ENCODE data around the gene RILP. TPM values are rescaled to one million over a fixed set of nuclear protein-coding genes. Genes with fewer than 3 reads are reported as not detected.
"Not testable (repeated sequence)": the region's sequence is repeated elsewhere in the genome, so short reads cannot be mapped to it uniquely, and the experiment has no call there.

Gene RILP
- total and polyA plus RNA-seq, 12 donors = 47.5 to 152 (median 63.2) TPM

- Histone ChIP-seq H3K27ac (no peak overlapping the region), H3K9me3 (no peaks in the 10 kb centered on the region), H3K27me3 (no peaks in the 10 kb centered on the region), H3K36me3 (peaks cover 29 to 100% (median 96%) of the 10 kb centered on the region in 9 donors), H3K4me1 (no peaks in the 10 kb centered on the region), H3K4me3 (no peak overlapping the region)
- TF ChIP-seq, protein P1, sequence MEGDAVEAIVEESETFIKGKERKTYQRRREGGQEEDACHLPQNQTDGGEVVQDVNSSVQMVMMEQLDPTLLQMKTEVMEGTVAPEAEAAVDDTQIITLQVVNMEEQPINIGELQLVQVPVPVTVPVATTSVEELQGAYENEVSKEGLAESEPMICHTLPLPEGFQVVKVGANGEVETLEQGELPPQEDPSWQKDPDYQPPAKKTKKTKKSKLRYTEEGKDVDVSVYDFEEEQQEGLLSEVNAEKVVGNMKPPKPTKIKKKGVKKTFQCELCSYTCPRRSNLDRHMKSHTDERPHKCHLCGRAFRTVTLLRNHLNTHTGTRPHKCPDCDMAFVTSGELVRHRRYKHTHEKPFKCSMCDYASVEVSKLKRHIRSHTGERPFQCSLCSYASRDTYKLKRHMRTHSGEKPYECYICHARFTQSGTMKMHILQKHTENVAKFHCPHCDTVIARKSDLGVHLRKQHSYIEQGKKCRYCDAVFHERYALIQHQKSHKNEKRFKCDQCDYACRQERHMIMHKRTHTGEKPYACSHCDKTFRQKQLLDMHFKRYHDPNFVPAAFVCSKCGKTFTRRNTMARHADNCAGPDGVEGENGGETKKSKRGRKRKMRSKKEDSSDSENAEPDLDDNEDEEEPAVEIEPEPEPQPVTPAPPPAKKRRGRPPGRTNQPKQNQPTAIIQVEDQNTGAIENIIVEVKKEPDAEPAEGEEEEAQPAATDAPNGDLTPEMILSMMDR (IDR thresholded peaks at IDR 0.05) = no peak
- intact Hi-C loops (cut with DNase I) = loop anchor here in 5 of 10 donors (10.0 kb wide), 3 partner anchors 124 to 384 kb away; partner anchors contain the start of gene OVCA2 (in 1 of the 5)
- DNase-seq (no peak), ATAC-seq (no peak)
- 91 to 92% methylated on average over 12 of the region's 12 CpGs for WGBS, 2 donors
These were observed 11.4 kb upstream of the RILP start for GRCh38 chr17:1661045-1661444.

DNA sequence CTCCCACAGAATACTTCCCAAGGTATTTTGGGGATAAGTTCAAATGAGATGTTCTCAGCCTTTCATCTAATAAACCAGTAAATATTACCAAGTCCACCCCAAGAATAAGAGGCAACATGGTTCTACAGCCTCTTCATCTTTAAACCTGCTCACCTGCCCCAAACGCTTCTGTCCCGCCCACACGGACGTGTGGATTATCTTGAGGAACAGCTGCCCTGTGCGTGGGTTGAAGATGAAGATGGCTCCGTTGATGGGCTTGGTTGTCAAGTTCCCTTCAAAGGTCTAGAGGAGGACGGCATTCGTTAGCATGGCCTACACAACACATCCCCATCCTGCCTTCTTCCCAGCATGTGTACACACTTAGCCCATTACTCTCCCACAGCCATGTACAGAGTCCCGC, 8.4 kb upstream of the RILP start:
- TF ChIP-seq, protein P1 (IDR thresholded peaks at IDR 0.05) = no peak
- Histone ChIP-seq H3K9me3 (no peaks in the 10 kb centered on the region), H3K4me1 (no peaks in the 10 kb centered on the region), H3K27ac (no peak overlapping the region), H3K27me3 (no peaks in the 10 kb centered on the region), H3K4me3 (no peak overlapping the region), H3K36me3 (peaks cover 34 to 100% (median 98%) of the 10 kb centered on the region in 9 donors)
- DNase-seq (no peak), ATAC-seq (no peak)
- intact Hi-C loops (cut with DNase I) = loop anchor here in 1 of 10 donors (10.0 kb wide), 1 partner anchor 377 kb away; the partner anchor contains the start of gene DPH1
- WGBS, 2 donors = 94 to 96% methylated on average over 9 of the region's 9 CpGs

- intact Hi-C loops (cut with DNase I) = loop anchor here in 2 of 10 donors (5.0 to 10.0 kb wide), 3 partner anchors 59 to 381 kb away; partner anchors contain the start of genes DPH1 (in 1 of the 2) and TLCD2 (in 1 of the 2)
- no peak overlapping the region for H3K27ac ChIP-seq
- ATAC-seq = no peak
These were observed 4.1 kb upstream of the RILP start for GRCh38 chr17:1653735-1654134.

GRCh38 chr17:1652794-1653193, 3.1 kb upstream of the RILP start:
- intact Hi-C loops (cut with DNase I) = loop anchor here in 2 of 10 donors (5.0 to 10.0 kb wide), 3 partner anchors 60 to 382 kb away; partner anchors contain the start of genes DPH1 (in 1 of the 2) and TLCD2 (in 1 of the 2)

More at GRCh38 chr17:1653735-1654134, 4.1 kb upstream of the RILP start:
- no peak for DNase-seq
- H3K4me1 ChIP-seq = peaks cover 5 to 17% (median 13%) of the 10 kb centered on the region in 9 donors
- H3K4me3 ChIP-seq = no peak overlapping the region
- H3K27me3 ChIP-seq = no peaks in the 10 kb centered on the region
- no peaks in the 10 kb centered on the region for H3K9me3 ChIP-seq
- H3K36me3 ChIP-seq = peaks cover 9 to 88% (median 83%) of the 10 kb centered on the region in 9 donors
- TF ChIP-seq, protein P1 (IDR thresholded peaks at IDR 0.05) = no peak
- WGBS, 2 donors = 92 to 94% methylated on average over 14 of the region's 14 CpGs

GRCh38 chr17:1651559-1651844, 1.8 kb upstream of the RILP start:
- no peaks in the 10 kb centered on the region for H3K9me3 ChIP-seq
- peaks cover 0 to 70% (median 60%) of the 10 kb centered on the region in 9 donors for H3K36me3 ChIP-seq
- H3K27ac ChIP-seq = peak overlapping the region in 3 of 10 donors; percentile 23 to 100 (median 100)
- TF ChIP-seq, protein P1 (IDR thresholded peaks at IDR 0.05) = no peak
- intact Hi-C loops (cut with DNase I) = loop anchor here in 2 of 10 donors (5.0 to 10.0 kb wide), 3 partner anchors 61 to 383 kb away; partner anchors contain the start of genes DPH1 (in 1 of the 2) and TLCD2 (in 1 of the 2)
- WGBS, 2 donors = 91 to 93% methylated on average over 4 of the region's 4 CpGs
- DNase-seq = no peak
- no peak overlapping the region for H3K4me3 ChIP-seq
- H3K4me1 ChIP-seq = peaks cover 24 to 38% (median 35%) of the 10 kb centered on the region in 9 donors
- H3K27me3 ChIP-seq = no peaks in the 10 kb centered on the region
- no peak for ATAC-seq

More at GRCh38 chr17:1652794-1653193, 3.1 kb upstream of the RILP start:
- not testable (repeated sequence) for ATAC-seq, DNase-seq, H3K9me3 ChIP-seq, H3K27me3 ChIP-seq, H3K4me3 ChIP-seq
- Histone ChIP-seq H3K4me1 (peaks cover 11 to 25% (median 22%) of the 10 kb centered on the region in 9 donors), H3K27ac (peak overlapping the region in 3 of 10 donors; percentile 0 to 23 (median 20)), H3K36me3 (peaks cover under 1 to 79% (median 73%) of the 10 kb centered on the region in 9 donors)
- 91 to 93% methylated on average over 7 of the region's 7 CpGs for WGBS, 2 donors
